ENCODE measurements around the gene C19orf25.
"Not testable (repeated sequence)": the region's sequence is repeated elsewhere in the genome, so short reads cannot be mapped to it uniquely, and the experiment has no call there.

- TF ChIP-seq, protein P1, sequence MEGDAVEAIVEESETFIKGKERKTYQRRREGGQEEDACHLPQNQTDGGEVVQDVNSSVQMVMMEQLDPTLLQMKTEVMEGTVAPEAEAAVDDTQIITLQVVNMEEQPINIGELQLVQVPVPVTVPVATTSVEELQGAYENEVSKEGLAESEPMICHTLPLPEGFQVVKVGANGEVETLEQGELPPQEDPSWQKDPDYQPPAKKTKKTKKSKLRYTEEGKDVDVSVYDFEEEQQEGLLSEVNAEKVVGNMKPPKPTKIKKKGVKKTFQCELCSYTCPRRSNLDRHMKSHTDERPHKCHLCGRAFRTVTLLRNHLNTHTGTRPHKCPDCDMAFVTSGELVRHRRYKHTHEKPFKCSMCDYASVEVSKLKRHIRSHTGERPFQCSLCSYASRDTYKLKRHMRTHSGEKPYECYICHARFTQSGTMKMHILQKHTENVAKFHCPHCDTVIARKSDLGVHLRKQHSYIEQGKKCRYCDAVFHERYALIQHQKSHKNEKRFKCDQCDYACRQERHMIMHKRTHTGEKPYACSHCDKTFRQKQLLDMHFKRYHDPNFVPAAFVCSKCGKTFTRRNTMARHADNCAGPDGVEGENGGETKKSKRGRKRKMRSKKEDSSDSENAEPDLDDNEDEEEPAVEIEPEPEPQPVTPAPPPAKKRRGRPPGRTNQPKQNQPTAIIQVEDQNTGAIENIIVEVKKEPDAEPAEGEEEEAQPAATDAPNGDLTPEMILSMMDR (IDR thresholded peaks at IDR 0.05) = not testable (repeated sequence)
- not testable (repeated sequence) for TF ChIP-seq POLR2A (IDR thresholded peaks at IDR 0.05)
Measured at GRCh38 chr19:1477056-1477455, 2.0 kb downstream of the C19orf25 start.

Data from Peyer's patch (tissue), 4 donors.